ENCODE results near the gene TIMELESS.
A peak's percentile ranks its signal among the peaks of the same experiment; 100 is the strongest.
"Not testable (repeated sequence)": the region's sequence is repeated elsewhere in the genome, so short reads cannot be mapped to it uniquely, and the experiment has no call there.

Gene TIMELESS

DNA sequence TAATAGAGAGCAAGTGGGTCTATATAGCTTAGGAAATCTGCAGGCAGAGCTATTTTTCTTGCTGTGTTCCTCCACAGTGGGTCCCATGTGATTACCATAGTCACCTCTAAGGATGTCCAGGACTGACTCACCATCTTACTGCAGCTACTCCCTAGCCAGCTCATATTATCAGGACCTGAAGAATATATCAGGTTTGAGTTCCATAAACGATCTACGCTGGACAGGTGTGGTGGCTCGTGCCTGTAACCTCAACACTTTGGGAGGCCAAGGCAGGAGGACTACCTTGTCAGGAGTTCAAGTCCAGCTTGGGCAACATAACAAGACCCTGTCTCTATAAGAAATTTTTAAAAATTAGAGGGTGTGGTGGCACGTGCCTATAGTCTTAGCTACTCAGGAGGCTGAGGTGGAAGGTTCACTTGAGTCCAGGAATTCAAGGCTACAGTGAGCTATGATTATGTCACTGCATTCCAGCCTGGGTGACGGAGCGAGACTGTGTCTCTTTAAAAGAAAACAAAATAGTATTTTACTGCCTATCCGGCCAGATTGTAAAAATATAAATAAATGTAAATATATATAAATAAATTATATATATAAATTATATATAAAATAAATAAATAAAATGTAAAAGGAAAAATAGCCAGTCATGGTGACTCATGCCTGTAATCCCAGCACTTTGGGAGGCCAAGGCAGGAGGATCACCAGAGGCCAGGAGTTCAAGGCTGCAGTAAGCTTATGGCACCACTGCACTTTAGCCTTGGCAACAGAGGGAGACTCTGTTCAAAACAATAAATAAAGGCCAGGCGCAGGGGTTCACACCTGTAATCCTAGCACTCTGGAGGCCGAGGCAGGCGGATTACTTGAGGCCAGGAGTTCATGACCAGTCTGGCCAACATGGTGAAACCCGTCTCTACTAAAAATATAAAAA, 12.3 kb upstream of the TIMELESS start:
- Histone ChIP-seq H3K36me3 (ENCODE audit: insufficient read depth, low read depth, low read length) (no peaks in the 10 kb centered on the region), H3K9ac (ENCODE audit: low read depth, low read length) (no peak overlapping the region), H3K27me3 (ENCODE audit: insufficient read depth, low read length) (no peaks in the 10 kb centered on the region), H3K27ac (ENCODE audit: low read length) (no peak overlapping the region), H3K4me1 (ENCODE audit: insufficient read depth, low read length) (peaks cover 16% of the 10 kb centered on the region; the same call in 1 of the 2 replicates), H3K9me3 (ENCODE audit: insufficient read depth, low read depth, low read length) (no peaks in the 10 kb centered on the region), H3K4me3 (ENCODE audit: low read length) (no peak overlapping the region)

DNA sequence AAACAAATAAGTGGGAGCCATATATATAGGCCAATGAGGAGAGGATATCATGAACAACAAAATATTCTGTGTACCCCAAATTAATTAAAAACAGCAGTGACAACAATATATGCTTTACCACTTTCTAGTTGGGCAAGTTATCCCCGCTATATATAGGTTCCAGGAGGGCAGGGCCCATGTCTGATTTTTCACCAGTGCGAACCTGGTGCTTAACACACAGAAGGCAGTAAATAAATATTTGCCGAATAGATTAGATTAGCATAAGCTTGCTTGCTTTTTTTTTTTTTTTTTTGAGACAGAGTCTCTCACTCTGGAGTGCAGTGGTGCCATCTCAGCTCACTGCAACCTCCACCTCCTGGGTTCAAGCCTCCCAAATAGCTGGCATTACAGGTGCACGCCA, 8.6 kb upstream of the TIMELESS start:
- H3K27ac ChIP-seq (ENCODE audit: low read length) = no peak overlapping the region
- H3K4me3 ChIP-seq (ENCODE audit: low read length) = no peak overlapping the region
- H3K4me1 ChIP-seq (ENCODE audit: insufficient read depth, low read length) = peaks cover 3% of the 10 kb centered on the region; the same call in 1 of the 2 replicates
- no peaks in the 10 kb centered on the region for H3K9me3 ChIP-seq (ENCODE audit: insufficient read depth, low read depth, low read length)
- H3K27me3 ChIP-seq (ENCODE audit: insufficient read depth, low read length) = no peaks in the 10 kb centered on the region
- H3K36me3 ChIP-seq (ENCODE audit: insufficient read depth, low read depth, low read length) = no peaks in the 10 kb centered on the region
- H3K9ac ChIP-seq (ENCODE audit: low read depth, low read length) = no peak overlapping the region

DNA sequence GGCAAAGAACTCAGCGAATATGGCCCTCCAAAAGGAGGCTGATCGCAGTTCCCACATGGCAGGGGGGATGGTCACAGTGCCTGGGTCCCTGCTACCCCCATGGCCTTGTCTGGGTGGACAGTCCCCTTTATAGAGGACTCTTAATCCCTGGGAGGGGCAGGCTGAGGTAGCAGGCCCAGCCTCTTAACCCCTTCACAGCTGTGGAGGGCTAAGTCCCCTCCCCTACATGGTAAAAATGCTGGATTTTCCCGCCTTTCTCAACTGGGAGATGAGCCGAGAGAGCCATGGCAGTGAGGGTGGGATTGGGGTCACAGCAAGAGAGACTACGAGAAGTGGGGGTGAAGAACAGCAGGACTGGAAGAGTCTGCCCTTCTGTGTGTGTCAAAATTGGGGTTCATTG, 5.3 kb upstream of the TIMELESS start, which contains the start of gene MIP:
Gene MIP (minus strand): TSS at position 101 of the 400 bp plus-strand sequence. CDS start 44 bp downstream, at position 57.
- H3K36me3 ChIP-seq (ENCODE audit: insufficient read depth, low read depth, low read length) = no peaks in the 10 kb centered on the region

DNA sequence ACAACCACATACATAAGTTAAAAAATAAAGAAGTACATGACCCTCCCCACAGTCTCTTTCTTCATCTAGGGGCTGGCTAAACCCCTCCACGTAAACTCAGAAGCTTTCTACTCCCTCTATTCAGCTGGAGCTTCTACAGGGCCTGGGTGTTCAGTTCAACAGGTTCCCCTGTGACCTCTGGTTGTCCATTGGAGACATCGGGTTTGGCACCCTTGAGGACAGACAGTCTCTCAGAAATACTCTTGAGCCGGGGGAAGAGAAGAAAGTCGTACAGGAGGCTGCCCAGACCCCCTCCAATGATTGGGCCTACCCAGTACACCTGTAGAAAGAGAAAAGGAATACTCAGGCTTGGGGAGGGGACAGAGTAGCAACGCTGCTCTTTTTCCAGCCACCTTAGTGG, 1.9 kb upstream of the TIMELESS start:
- no peak overlapping the region; the same call in 1 of the 2 replicates for H3K9ac ChIP-seq (ENCODE audit: low read depth, low read length)
- peaks cover 8% of the 10 kb centered on the region; the same call in 1 of the 2 replicates for H3K4me1 ChIP-seq (ENCODE audit: insufficient read depth, low read length)
- H3K4me3 ChIP-seq (ENCODE audit: low read length) = no peak overlapping the region
- no peaks in the 10 kb centered on the region for H3K36me3 ChIP-seq (ENCODE audit: insufficient read depth, low read depth, low read length)
- no peaks in the 10 kb centered on the region for H3K9me3 ChIP-seq (ENCODE audit: insufficient read depth, low read depth, low read length)
- H3K27ac ChIP-seq (ENCODE audit: low read length) = no peak overlapping the region
- no peaks in the 10 kb centered on the region for H3K27me3 ChIP-seq (ENCODE audit: insufficient read depth, low read length)

More for the DNA sequence above, 5.3 kb upstream of the TIMELESS start, which contains the start of gene MIP:
- no peak within 1 kb of the TSS for H3K27ac ChIP-seq (ENCODE audit: low read length)
- H3K4me3 ChIP-seq (ENCODE audit: low read length) = no peak within 1 kb of the TSS
- peaks cover 6% of the 10 kb centered on the region; the same call in 1 of the 2 replicates for H3K4me1 ChIP-seq (ENCODE audit: insufficient read depth, low read length)
- H3K9ac ChIP-seq (ENCODE audit: low read depth, low read length) = no peak within 1 kb of the TSS
- no peaks in the 10 kb centered on the region for H3K9me3 ChIP-seq (ENCODE audit: insufficient read depth, low read depth, low read length)
- no peaks in the 10 kb centered on the region for H3K27me3 ChIP-seq (ENCODE audit: insufficient read depth, low read length)

DNA sequence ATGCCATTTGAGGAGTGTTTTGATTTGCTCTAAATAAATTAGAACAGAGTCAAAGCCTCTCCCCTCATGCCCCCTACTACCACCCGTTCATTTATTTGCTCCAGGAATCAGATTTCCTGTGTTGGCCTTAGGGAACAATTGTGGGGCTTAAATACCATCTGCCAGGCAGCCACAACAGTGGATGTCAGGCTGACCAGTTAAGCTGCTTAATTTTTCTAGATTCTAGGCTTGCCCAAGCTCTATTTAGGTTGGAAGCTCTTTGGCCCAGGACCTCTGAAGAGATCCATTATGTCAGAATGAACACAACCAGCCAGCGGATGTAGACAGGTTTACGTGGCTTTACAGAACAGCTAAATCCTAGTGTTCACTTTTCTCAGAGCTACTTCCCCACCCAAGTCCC, 1.0 kb upstream of the TIMELESS start:
- H3K27ac ChIP-seq (ENCODE audit: low read length) = no peak overlapping the region
- peak overlapping the region; percentile 99; the same call in 1 of the 2 replicates for H3K9ac ChIP-seq (ENCODE audit: low read depth, low read length)
- H3K4me1 ChIP-seq (ENCODE audit: insufficient read depth, low read length) = peaks cover 8% of the 10 kb centered on the region; the same call in 1 of the 2 replicates
- H3K9me3 ChIP-seq (ENCODE audit: insufficient read depth, low read depth, low read length) = no peaks in the 10 kb centered on the region
- H3K36me3 ChIP-seq (ENCODE audit: insufficient read depth, low read depth, low read length) = no peaks in the 10 kb centered on the region
- H3K4me3 ChIP-seq (ENCODE audit: low read length) = no peak overlapping the region
- H3K27me3 ChIP-seq (ENCODE audit: insufficient read depth, low read length) = no peaks in the 10 kb centered on the region

DNA sequence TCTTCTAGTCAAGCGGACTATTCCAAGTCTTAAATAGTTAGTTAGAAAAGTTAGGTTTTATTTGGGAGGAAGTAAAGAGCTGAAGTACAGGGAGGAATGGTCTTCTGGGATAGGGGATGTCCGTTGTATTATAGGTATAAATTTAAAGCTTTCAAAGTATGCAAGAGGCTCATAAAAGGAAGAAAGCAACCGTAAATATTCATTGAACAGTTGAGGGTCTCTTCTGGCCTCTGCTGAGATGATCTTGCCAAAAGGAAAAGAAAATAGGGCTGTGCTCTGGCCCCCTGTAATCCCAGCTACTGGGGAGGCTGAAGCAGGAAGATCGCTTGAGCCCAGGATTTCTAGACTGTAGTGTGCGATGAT, 377 bp upstream of the TIMELESS start:
- Histone ChIP-seq H3K4me1 (ENCODE audit: insufficient read depth, low read length) (peaks cover 8% of the 10 kb centered on the region; the same call in 1 of the 2 replicates), H3K27me3 (ENCODE audit: insufficient read depth, low read length) (no peaks in the 10 kb centered on the region), H3K9ac (ENCODE audit: low read depth, low read length) (peak overlapping the region; percentile 99), H3K36me3 (ENCODE audit: insufficient read depth, low read depth, low read length) (0 out of 2 replicates have a peak, but pooled peaks cover 3% of the 10 kb centered on the region), H3K4me3 (ENCODE audit: low read length) (peak overlapping the region; percentile 98), H3K27ac (ENCODE audit: low read length) (peak overlapping the region; percentile 95), H3K9me3 (ENCODE audit: insufficient read depth, low read depth, low read length) (0 out of 2 replicates have a peak, but pooled peaks cover 3% of the 10 kb centered on the region)

DNA sequence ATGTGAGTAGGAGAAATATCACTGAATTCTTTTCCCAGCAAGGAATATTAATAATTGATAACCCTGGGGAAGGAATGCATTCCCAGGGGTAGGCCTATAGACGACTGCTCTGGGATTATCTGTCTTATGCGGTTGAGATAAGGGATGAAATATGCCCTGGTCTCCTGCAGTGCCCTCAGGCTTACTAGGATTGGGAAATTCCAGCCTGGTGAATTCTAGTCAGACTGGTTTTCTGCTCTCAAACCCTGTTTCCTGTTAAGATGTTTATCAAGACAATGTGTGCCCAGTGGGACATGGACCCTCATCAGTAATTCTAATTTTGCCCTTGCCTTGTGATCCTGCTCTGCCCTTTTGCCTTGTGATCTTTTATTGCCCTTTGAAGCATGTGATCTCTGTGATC, 6.0 kb downstream of the TIMELESS start:
- H3K9me3 ChIP-seq (ENCODE audit: insufficient read depth, low read depth, low read length) = peaks cover 10% of the 10 kb centered on the region; the same call in 1 of the 2 replicates
- peak overlapping the region; percentile 41; the same call in 1 of the 2 replicates for H3K4me3 ChIP-seq (ENCODE audit: low read length)
- H3K36me3 ChIP-seq (ENCODE audit: insufficient read depth, low read depth, low read length) = peaks cover 18% of the 10 kb centered on the region; the same call in 1 of the 2 replicates
- H3K9ac ChIP-seq (ENCODE audit: low read depth, low read length); H3K27ac ChIP-seq (ENCODE audit: low read length); H3K27me3 ChIP-seq (ENCODE audit: insufficient read depth, low read length); H3K4me1 ChIP-seq (ENCODE audit: insufficient read depth, low read length): not testable (repeated sequence)

DNA sequence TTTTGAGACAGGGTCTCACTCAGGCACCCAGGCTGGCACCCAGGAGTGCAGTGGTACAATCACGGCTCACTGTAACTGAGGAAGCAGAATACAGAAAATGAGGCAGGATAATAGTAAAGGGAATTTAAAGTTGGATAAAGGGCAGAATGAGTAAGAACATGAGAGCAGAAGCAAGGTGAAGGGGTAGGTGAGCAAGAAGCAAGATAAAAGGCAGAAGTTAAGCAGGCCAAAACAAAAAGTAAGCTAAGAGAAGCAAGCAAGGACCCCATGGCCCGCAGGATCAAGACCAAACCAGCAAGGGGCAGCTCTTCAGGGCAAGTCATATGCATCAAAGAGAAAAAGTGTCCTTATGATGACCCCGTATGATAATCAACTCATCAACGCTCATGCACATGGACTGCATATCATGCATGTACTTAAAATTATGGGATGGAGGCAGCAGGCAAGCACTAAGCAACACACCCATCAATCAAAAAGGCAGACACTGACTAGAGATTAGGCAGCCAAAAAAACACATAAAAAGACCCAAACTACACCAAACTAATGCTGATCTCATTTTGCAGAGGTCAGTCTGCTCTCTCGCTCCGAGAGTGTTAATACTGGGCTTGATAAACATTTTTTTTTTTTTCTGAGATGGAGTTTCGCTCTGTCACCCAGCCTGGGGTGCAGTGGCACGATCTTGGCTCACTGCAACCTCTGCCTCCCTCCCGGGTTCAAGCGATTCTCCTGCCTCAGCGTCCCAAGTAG, 11.6 kb downstream of the TIMELESS start:
- Histone ChIP-seq H3K4me3 (ENCODE audit: low read length) (no peak overlapping the region), H3K27me3 (ENCODE audit: insufficient read depth, low read length) (no peaks in the 10 kb centered on the region), H3K27ac (ENCODE audit: low read length) (no peak overlapping the region)

DNA sequence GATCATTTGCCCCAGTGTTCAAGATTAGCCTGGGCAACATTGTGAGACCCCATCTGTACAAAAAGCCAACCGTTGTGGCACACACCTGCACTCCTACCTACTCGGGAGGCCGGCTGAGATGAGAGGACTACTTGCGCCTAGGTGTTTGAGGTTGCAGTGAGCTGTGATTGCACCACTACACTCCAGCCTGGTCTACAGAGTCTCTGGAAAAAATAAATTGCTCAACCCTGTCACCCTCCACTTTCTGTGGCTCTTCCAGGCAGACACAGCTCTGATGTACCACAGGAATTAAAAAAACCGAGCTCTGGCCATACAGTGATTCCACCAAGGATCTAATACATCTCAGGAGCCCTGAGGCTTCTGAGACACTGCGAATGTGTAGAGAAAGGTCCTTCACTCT, 14.4 kb downstream of the TIMELESS start:
- H3K9me3 ChIP-seq (ENCODE audit: insufficient read depth, low read depth, low read length) = no peaks in the 10 kb centered on the region
- H3K36me3 ChIP-seq (ENCODE audit: insufficient read depth, low read depth, low read length) = peaks cover 39% of the 10 kb centered on the region
- no peaks in the 10 kb centered on the region for H3K4me1 ChIP-seq (ENCODE audit: insufficient read depth, low read length)
- no peak overlapping the region for H3K4me3 ChIP-seq (ENCODE audit: low read length)
- no peak overlapping the region for H3K9ac ChIP-seq (ENCODE audit: low read depth, low read length)
- no peak overlapping the region for H3K27ac ChIP-seq (ENCODE audit: low read length)
- no peaks in the 10 kb centered on the region for H3K27me3 ChIP-seq (ENCODE audit: insufficient read depth, low read length)

More for the DNA sequence above, 11.6 kb downstream of the TIMELESS start:
- Histone ChIP-seq H3K4me1 (ENCODE audit: insufficient read depth, low read length) (no peaks in the 10 kb centered on the region; the same call in 1 of the 2 replicates), H3K9me3 (ENCODE audit: insufficient read depth, low read depth, low read length) (no peaks in the 10 kb centered on the region), H3K36me3 (ENCODE audit: insufficient read depth, low read depth, low read length) (peaks cover 20% of the 10 kb centered on the region), H3K9ac (ENCODE audit: low read depth, low read length) (no peak overlapping the region)

DNA sequence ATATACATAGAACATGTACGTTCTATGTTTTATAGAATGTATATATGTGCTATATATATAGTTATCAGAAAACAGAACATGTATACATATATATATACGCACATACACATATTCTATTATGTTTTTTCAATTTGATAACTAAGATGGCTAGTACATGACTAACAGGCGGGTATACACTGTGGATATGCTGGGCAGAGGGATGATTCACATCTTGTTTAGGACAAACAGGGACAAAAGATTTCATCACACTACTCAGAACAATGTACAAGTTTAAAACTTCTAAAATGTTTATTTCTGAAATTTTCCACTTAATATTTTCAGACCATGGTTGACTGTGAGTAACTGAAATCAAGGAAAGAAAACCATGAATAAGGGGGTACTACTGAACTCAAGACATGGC, 17.4 kb downstream of the TIMELESS start:
- Histone ChIP-seq H3K4me3 (ENCODE audit: low read length) (no peak overlapping the region), H3K27ac (ENCODE audit: low read length) (no peak overlapping the region), H3K4me1 (ENCODE audit: insufficient read depth, low read length) (no peaks in the 10 kb centered on the region), H3K9me3 (ENCODE audit: insufficient read depth, low read depth, low read length) (no peaks in the 10 kb centered on the region), H3K27me3 (ENCODE audit: insufficient read depth, low read length) (no peaks in the 10 kb centered on the region), H3K36me3 (ENCODE audit: insufficient read depth, low read depth, low read length) (peaks cover 69% of the 10 kb centered on the region), H3K9ac (ENCODE audit: low read depth, low read length) (no peak overlapping the region)

DNA sequence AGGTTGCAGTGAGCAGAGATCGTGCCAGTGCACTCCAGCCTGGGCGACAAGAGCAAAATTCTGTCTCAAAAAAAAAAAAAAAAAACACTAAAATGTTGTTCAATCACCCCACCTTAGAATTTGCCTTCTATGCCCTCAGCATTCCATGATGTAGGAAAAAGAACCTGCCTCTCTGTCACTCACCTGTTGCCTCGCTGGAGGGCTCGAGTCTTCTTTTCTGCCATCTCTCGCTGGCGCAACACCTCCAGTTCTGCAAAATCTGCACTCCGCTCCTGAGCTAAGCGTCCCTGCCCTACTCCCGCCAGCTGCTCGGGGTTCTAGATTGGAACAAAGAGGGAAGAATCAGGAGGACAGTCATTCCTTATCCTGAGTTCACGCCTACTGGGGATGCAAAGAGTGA, 17.9 kb downstream of the TIMELESS start:
- Histone ChIP-seq H3K9ac (ENCODE audit: low read depth, low read length) (no peak overlapping the region), H3K27ac (ENCODE audit: low read length) (no peak overlapping the region), H3K36me3 (ENCODE audit: insufficient read depth, low read depth, low read length) (peaks cover 73% of the 10 kb centered on the region), H3K4me1 (ENCODE audit: insufficient read depth, low read length) (no peaks in the 10 kb centered on the region), H3K9me3 (ENCODE audit: insufficient read depth, low read depth, low read length) (no peaks in the 10 kb centered on the region), H3K27me3 (ENCODE audit: insufficient read depth, low read length) (no peaks in the 10 kb centered on the region), H3K4me3 (ENCODE audit: low read length) (no peak overlapping the region)
